Skeletal muscle satellite cell (primary cell): ENCODE results near the gene NAE1.

Experiments used
- H3K27me3 ChIP-seq: 2 replicates; pipeline ENCODE4 v1.7.0; 2013; ENCODE audit warnings: low read length; ENCODE audit not compliant: control insufficient read depth, insufficient read depth
- H3K36me3 ChIP-seq: 2 replicates; pipeline ENCODE4 v1.7.0; 2013; ENCODE audit warnings: mild to moderate bottlenecking, control low read depth, low read length; ENCODE audit not compliant: insufficient read depth
- H3K4me1 ChIP-seq: 2 replicates; pipeline ENCODE4 v1.7.0; 2013; ENCODE audit warnings: low read length; ENCODE audit not compliant: control insufficient read depth, insufficient read depth
- H3K4me2 ChIP-seq: 2 replicates; pipeline ENCODE4 v1.7.0; 2013; ENCODE audit warnings: mild to moderate bottlenecking, low read length
- H3K4me3 ChIP-seq: 2 replicates; pipeline ENCODE4 v1.7.0; 2013; ENCODE audit warnings: low read length
- H3K9ac ChIP-seq: 2 replicates; pipeline ENCODE4 v1.7.0; 2013; ENCODE audit warnings: mild to moderate bottlenecking, low read depth, low read length, moderate library complexity
- H3K9me3 ChIP-seq: replicated peaks from 2 replicates; pipeline ENCODE4 v1.7.0; 2013; ENCODE audit warnings: mild to moderate bottlenecking, control low read depth, low read length

The NAE1 gene

GRCh38 chr16:66848172-66848571 is 17.4 kb upstream of the NAE1 start:
- Histone ChIP-seq H3K36me3 (no peaks in the 10 kb centered on the region), H3K9ac (no peak overlapping the region), H3K4me1 (peaks cover 13% of the 10 kb centered on the region), H3K9me3 (no peaks in the 10 kb centered on the region), H3K27me3 (peaks cover 65% of the 10 kb centered on the region), H3K4me3 (no peak overlapping the region), H3K4me2 (no peak overlapping the region)

- Histone ChIP-seq H3K27me3 (peaks cover 65% of the 10 kb centered on the region), H3K36me3 (no peaks in the 10 kb centered on the region), H3K4me2 (no peak overlapping the region), H3K9me3 (no peaks in the 10 kb centered on the region), H3K4me3 (no peak overlapping the region), H3K9ac (no peak overlapping the region), H3K4me1 (peaks cover 19% of the 10 kb centered on the region)
These were observed 16.8 kb upstream of the NAE1 start for GRCh38 chr16:66847533-66848067.

- H3K4me2 ChIP-seq, result no peak overlapping the region
- peaks cover 66% of the 10 kb centered on the region for H3K27me3 ChIP-seq
- H3K4me3 ChIP-seq, result no peak overlapping the region
- H3K36me3 ChIP-seq, result no peaks in the 10 kb centered on the region
- peaks cover 20% of the 10 kb centered on the region for H3K4me1 ChIP-seq
- H3K9me3 ChIP-seq, result no peaks in the 10 kb centered on the region
- H3K9ac ChIP-seq, result no peak overlapping the region
These were observed 16.1 kb upstream of the NAE1 start for GRCh38 chr16:66846831-66847230.

- no peak overlapping the region for H3K4me3 ChIP-seq
These were observed 15.5 kb upstream of the NAE1 start for GRCh38 chr16:66846266-66846665.

DNA sequence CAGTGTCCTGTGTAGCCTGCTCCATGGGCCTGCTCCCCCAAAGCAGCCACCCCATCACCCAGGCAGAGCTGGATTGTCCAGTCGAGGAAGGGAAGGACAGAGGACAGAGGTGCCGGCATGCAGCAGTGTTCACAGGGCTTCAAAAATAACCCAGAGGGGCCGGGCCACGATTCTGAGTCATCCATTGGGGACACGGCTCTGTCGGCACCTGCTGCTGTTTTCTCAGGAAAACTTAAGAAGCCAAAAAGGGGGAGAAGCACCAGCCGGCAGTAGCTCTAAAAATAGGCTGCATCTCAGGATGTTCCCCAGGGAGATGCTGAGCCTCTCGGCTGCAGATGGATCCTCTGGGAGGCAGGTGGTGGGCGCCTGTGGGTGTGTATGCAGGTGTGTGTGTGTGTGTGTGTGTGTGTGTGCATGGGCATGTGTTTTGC is 15.0 kb upstream of the NAE1 start:
- H3K27me3 ChIP-seq, result peaks cover 69% of the 10 kb centered on the region
- no peak overlapping the region for H3K4me3 ChIP-seq
- H3K4me1 ChIP-seq, result peaks cover 20% of the 10 kb centered on the region

More at GRCh38 chr16:66846266-66846665, 15.5 kb upstream of the NAE1 start:
- no peak overlapping the region for H3K9ac ChIP-seq
- H3K4me2 ChIP-seq, result no peak overlapping the region
- H3K9me3 ChIP-seq, result no peaks in the 10 kb centered on the region
- peaks cover 20% of the 10 kb centered on the region for H3K4me1 ChIP-seq
- H3K36me3 ChIP-seq, result no peaks in the 10 kb centered on the region
- H3K27me3 ChIP-seq, result peaks cover 64% of the 10 kb centered on the region

GRCh38 chr16:66845080-66845410 is 14.3 kb upstream of the NAE1 start:
- H3K4me2 ChIP-seq, result peak overlapping the region; percentile 79
- H3K9me3 ChIP-seq, result no peaks in the 10 kb centered on the region
- H3K4me3 ChIP-seq, result peak overlapping the region; percentile 61
- no peaks in the 10 kb centered on the region for H3K36me3 ChIP-seq
- H3K4me1 ChIP-seq, result peaks cover 20% of the 10 kb centered on the region
- peaks cover 65% of the 10 kb centered on the region for H3K27me3 ChIP-seq
- no peak overlapping the region for H3K9ac ChIP-seq

More for the DNA sequence above, 15.0 kb upstream of the NAE1 start:
- Histone ChIP-seq H3K9ac (no peak overlapping the region), H3K9me3 (no peaks in the 10 kb centered on the region), H3K4me2 (no peak overlapping the region), H3K36me3 (no peaks in the 10 kb centered on the region)

DNA sequence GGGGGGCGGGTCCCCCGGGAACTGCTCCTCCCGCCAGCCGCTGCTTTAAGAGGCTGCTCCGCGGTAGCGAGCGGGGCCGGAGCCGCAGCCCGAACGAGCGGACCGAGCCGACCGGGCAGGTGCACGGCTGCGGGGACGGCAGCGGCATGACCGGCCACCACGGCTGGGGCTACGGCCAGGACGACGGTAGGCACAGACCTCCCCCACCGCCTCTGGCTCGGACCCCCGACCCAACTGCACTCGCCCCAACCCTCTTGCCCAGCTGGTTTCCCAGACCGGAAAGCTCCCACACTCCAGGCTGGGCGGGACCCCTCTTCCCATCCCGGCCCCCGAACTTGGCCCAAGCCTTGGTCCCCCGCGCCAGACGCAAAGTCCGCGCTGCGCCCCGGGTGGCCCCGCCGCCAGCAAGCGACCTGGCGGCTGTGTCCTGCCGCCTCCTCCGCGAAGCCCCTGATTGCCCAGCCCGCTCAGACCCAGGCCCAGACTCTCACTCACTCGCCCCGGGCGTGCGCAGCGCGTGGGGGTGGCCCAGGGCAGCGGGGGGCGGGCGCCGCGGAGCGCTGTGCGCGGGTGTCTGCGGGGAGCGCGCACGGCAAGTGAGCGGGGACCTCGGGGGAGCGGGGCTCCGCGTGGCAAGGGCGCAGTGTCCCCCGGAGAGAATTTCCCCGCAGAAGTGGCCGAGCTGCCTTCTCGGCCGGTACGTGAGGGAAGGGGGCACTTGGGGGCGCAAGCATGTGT is 13.7 kb upstream of the NAE1 start, which contains the start of gene CA7:
CA7 (plus strand) TSS at position 73 of the 738 bp plus-strand sequence; CDS start at position 147, 74 bp downstream.
- peaks cover 65% of the 10 kb centered on the region for H3K27me3 ChIP-seq
- no peaks in the 10 kb centered on the region for H3K36me3 ChIP-seq
- peak within 1 kb of the TSS; percentile 61 for H3K4me3 ChIP-seq
- peak within 1 kb of the TSS; percentile 79 for H3K4me2 ChIP-seq
- no peaks in the 10 kb centered on the region for H3K9me3 ChIP-seq
- H3K4me1 ChIP-seq, result peaks cover 20% of the 10 kb centered on the region
- H3K9ac ChIP-seq, result no peak within 1 kb of the TSS

DNA sequence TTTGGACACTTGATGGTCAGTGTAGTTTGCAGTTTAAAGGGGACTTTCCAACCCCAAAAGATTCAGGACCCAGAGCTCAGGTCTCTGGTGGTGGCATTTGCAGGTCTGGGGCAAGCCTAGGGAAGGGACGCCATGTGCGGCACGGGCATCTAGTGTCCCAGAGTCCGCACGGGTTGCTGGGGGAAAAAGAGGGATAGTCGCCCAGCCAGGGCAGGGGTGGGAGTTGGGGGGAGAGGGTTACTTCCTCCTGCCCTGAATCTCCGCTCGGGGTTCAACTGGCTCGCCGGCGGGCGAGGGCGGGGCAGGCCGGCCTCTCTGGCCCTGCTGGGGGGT is 13.2 kb upstream of the NAE1 start:
- Histone ChIP-seq H3K4me2 (peak overlapping the region; percentile 79), H3K4me3 (no peak overlapping the region), H3K27me3 (peaks cover 67% of the 10 kb centered on the region)

GRCh38 chr16:66843191-66843590 is 12.4 kb upstream of the NAE1 start:
- Histone ChIP-seq H3K4me3 (no peak overlapping the region), H3K36me3 (no peaks in the 10 kb centered on the region), H3K9me3 (no peaks in the 10 kb centered on the region), H3K9ac (no peak overlapping the region), H3K4me1 (peaks cover 20% of the 10 kb centered on the region), H3K4me2 (no peak overlapping the region), H3K27me3 (peaks cover 63% of the 10 kb centered on the region)

More for the DNA sequence above, 13.2 kb upstream of the NAE1 start:
- H3K36me3 ChIP-seq, result no peaks in the 10 kb centered on the region
- H3K9ac ChIP-seq, result no peak overlapping the region
- no peaks in the 10 kb centered on the region for H3K9me3 ChIP-seq
- peaks cover 20% of the 10 kb centered on the region for H3K4me1 ChIP-seq

GRCh38 chr16:66842765-66843164 is 12.0 kb upstream of the NAE1 start:
- Histone ChIP-seq H3K9ac (no peak overlapping the region), H3K27me3 (peaks cover 63% of the 10 kb centered on the region), H3K9me3 (no peaks in the 10 kb centered on the region), H3K4me1 (peaks cover 20% of the 10 kb centered on the region), H3K36me3 (no peaks in the 10 kb centered on the region), H3K4me2 (no peak overlapping the region), H3K4me3 (no peak overlapping the region)

- H3K36me3 ChIP-seq, result no peaks in the 10 kb centered on the region
- H3K27me3 ChIP-seq, result peaks cover 53% of the 10 kb centered on the region
- H3K4me2 ChIP-seq, result no peak overlapping the region
- no peaks in the 10 kb centered on the region for H3K9me3 ChIP-seq
- H3K4me1 ChIP-seq, result peaks cover 20% of the 10 kb centered on the region
- no peak overlapping the region for H3K9ac ChIP-seq
- H3K4me3 ChIP-seq, result no peak overlapping the region
These were observed 10.6 kb upstream of the NAE1 start for GRCh38 chr16:66841366-66841765.

- Histone ChIP-seq H3K4me3 (no peak overlapping the region), H3K9ac (no peak overlapping the region), H3K36me3 (no peaks in the 10 kb centered on the region), H3K4me2 (no peak overlapping the region), H3K9me3 (no peaks in the 10 kb centered on the region), H3K27me3 (peaks cover 49% of the 10 kb centered on the region), H3K4me1 (peaks cover 20% of the 10 kb centered on the region)
These were observed 10.1 kb upstream of the NAE1 start for GRCh38 chr16:66840883-66841282.
